Bone marrow (tissue), 2 donors: Measurements from ENCODE around the gene C1QTNF1.

ENCODE experiments used
- DNase-seq, 2 donors: peaks; one replicate each; lab custom pipeline; 2025; lab: John Stamatoyannopoulos, UW

The C1QTNF1 gene

GRCh38 chr17:78993241-78993956, 30.6 kb upstream of the C1QTNF1 start:
- DNase-seq, result no peak

- DNase-seq, result no peak
Observed at GRCh38 chr17:78993981-78994671, 29.8 kb upstream of the C1QTNF1 start.

- DNase-seq, result no peak
Observed at GRCh38 chr17:78995022-78995760, 28.8 kb upstream of the C1QTNF1 start.

GRCh38 chr17:78995761-78996451, 28.1 kb upstream of the C1QTNF1 start:
- no peak for DNase-seq

GRCh38 chr17:78996781-78997201, 27.2 kb upstream of the C1QTNF1 start:
- DNase-seq, result no peak

- DNase-seq, result no peak
Observed at GRCh38 chr17:78997231-78997741, 26.7 kb upstream of the C1QTNF1 start.

GRCh38 chr17:78997881-78998280, 26.1 kb upstream of the C1QTNF1 start:
- DNase-seq, result no peak

GRCh38 chr17:78998311-78999055, 25.5 kb upstream of the C1QTNF1 start:
- DNase-seq, result no peak

- DNase-seq, result no peak
Observed at GRCh38 chr17:78999056-78999768, 24.8 kb upstream of the C1QTNF1 start.

- no peak for DNase-seq
Observed at GRCh38 chr17:78999947-79000395, 24.0 kb upstream of the C1QTNF1 start.

- DNase-seq, result no peak
Observed at GRCh38 chr17:79000396-79001189, 23.4 kb upstream of the C1QTNF1 start.

- no peak for DNase-seq
Observed at GRCh38 chr17:79001190-79002020, 22.6 kb upstream of the C1QTNF1 start.

- DNase-seq, result no peak
Observed at GRCh38 chr17:79002291-79002690, 21.7 kb upstream of the C1QTNF1 start.

- DNase-seq, result no peak
Observed at GRCh38 chr17:79002796-79003593, 21.0 kb upstream of the C1QTNF1 start.

GRCh38 chr17:79003661-79004411, 20.1 kb upstream of the C1QTNF1 start:
- DNase-seq, result no peak

- no peak for DNase-seq
Observed at GRCh38 chr17:79005063-79005861, 18.7 kb upstream of the C1QTNF1 start.
